PC-9 (cell line): ENCODE results near the gene CYP39A1.

Source experiments
- CTCF ChIP-seq: fragments of 200-600 bp; sonication (generic); conservative IDR thresholded peaks from 2 replicates; pipeline ENCODE4 v1.6.1; 2017; ENCODE audit warnings: mixed run types, antibody characterized with exemption, mild to moderate bottlenecking, moderate library complexity
- EZH2 ChIP-seq: fragments of 200-600 bp; sonication (generic); IDR thresholded peaks from 2 replicates; pipeline ENCODE4 v1.8.0; 2017; ENCODE audit warnings: antibody characterized with exemption, low read depth

- no peak for TF ChIP-seq CTCF
- no peak for TF ChIP-seq EZH2
Measured at GRCh38 chr6:46555129-46555528, 97.5 kb downstream of the CYP39A1 start.
